ENCODE data around the gene SUN1.
"Not testable (repeated sequence)": the region's sequence is repeated elsewhere in the genome, so short reads cannot be mapped to it uniquely, and the experiment has no call there.

Gene SUN1

GRCh38 chr7:847728-848127 is 15.5 kb downstream of the SUN1 start:
- not testable (repeated sequence) for H3K9me3 ChIP-seq (ENCODE audit: control insufficient read depth, low read length); H3K27me3 ChIP-seq (replicated peaks; ENCODE audit: control insufficient read depth, insufficient read depth, low read length); H3K4me3 ChIP-seq (ENCODE audit: low read length); H3K4me1 ChIP-seq (ENCODE audit: control insufficient read depth, insufficient read depth, low read length); H3K9ac ChIP-seq (ENCODE audit: low read length); DNase-seq (ENCODE audit: low read depth)
- peaks cover 45% of the 10 kb centered on the region for H3K36me3 ChIP-seq (ENCODE audit: control insufficient read depth, insufficient read depth, low read length, severe bottlenecking)

GRCh38 chr7:849145-849544 is 16.9 kb downstream of the SUN1 start:
- no peak for DNase-seq (ENCODE audit: low read depth)
- peaks cover 45% of the 10 kb centered on the region for H3K36me3 ChIP-seq (ENCODE audit: control insufficient read depth, insufficient read depth, low read length, severe bottlenecking)
- H3K4me1 ChIP-seq (ENCODE audit: control insufficient read depth, insufficient read depth, low read length) = no peaks in the 10 kb centered on the region
- no peaks in the 10 kb centered on the region for H3K27me3 ChIP-seq (replicated peaks; ENCODE audit: control insufficient read depth, insufficient read depth, low read length)
- no peak overlapping the region for H3K9ac ChIP-seq (ENCODE audit: low read length)
- no peaks in the 10 kb centered on the region for H3K9me3 ChIP-seq (ENCODE audit: control insufficient read depth, low read length)
- H3K4me3 ChIP-seq (ENCODE audit: low read length) = no peak overlapping the region

- no peaks in the 10 kb centered on the region for H3K27me3 ChIP-seq (replicated peaks; ENCODE audit: control insufficient read depth, insufficient read depth, low read length)
- H3K9ac ChIP-seq (ENCODE audit: low read length) = no peak overlapping the region
- H3K36me3 ChIP-seq (ENCODE audit: control insufficient read depth, insufficient read depth, low read length, severe bottlenecking) = peaks cover 45% of the 10 kb centered on the region
- no peak overlapping the region for H3K4me3 ChIP-seq (ENCODE audit: low read length)
- DNase-seq (ENCODE audit: low read depth) = no peak
- H3K9me3 ChIP-seq (ENCODE audit: control insufficient read depth, low read length) = no peaks in the 10 kb centered on the region
- no peaks in the 10 kb centered on the region for H3K4me1 ChIP-seq (ENCODE audit: control insufficient read depth, insufficient read depth, low read length)
These were observed 17.5 kb downstream of the SUN1 start for GRCh38 chr7:849781-850180.

- Histone ChIP-seq H3K9me3 (ENCODE audit: control insufficient read depth, low read length) (no peaks in the 10 kb centered on the region), H3K4me1 (ENCODE audit: control insufficient read depth, insufficient read depth, low read length) (peaks cover 3% of the 10 kb centered on the region), H3K36me3 (ENCODE audit: control insufficient read depth, insufficient read depth, low read length, severe bottlenecking) (peaks cover 50% of the 10 kb centered on the region), H3K4me3 (ENCODE audit: low read length) (no peak overlapping the region), H3K27me3 (replicated peaks; ENCODE audit: control insufficient read depth, insufficient read depth, low read length) (no peaks in the 10 kb centered on the region), H3K9ac (ENCODE audit: low read length) (no peak overlapping the region)
- no peak for DNase-seq (ENCODE audit: low read depth)
These were observed 18.9 kb downstream of the SUN1 start for GRCh38 chr7:851204-851603.

GRCh38 chr7:853366-854117 is 21.3 kb downstream of the SUN1 start:
- Histone ChIP-seq H3K4me3 (ENCODE audit: low read length) (no peak overlapping the region), H3K9ac (ENCODE audit: low read length) (no peak overlapping the region), H3K9me3 (ENCODE audit: control insufficient read depth, low read length) (no peaks in the 10 kb centered on the region), H3K4me1 (ENCODE audit: control insufficient read depth, insufficient read depth, low read length) (peaks cover 3% of the 10 kb centered on the region), H3K36me3 (ENCODE audit: control insufficient read depth, insufficient read depth, low read length, severe bottlenecking) (peaks cover 73% of the 10 kb centered on the region), H3K27me3 (replicated peaks; ENCODE audit: control insufficient read depth, insufficient read depth, low read length) (no peaks in the 10 kb centered on the region)
- DNase-seq (ENCODE audit: low read depth) = no peak

- Histone ChIP-seq H3K4me3 (ENCODE audit: low read length) (no peak overlapping the region), H3K27me3 (replicated peaks; ENCODE audit: control insufficient read depth, insufficient read depth, low read length) (no peaks in the 10 kb centered on the region), H3K36me3 (ENCODE audit: control insufficient read depth, insufficient read depth, low read length, severe bottlenecking) (peaks cover 73% of the 10 kb centered on the region), H3K4me1 (ENCODE audit: control insufficient read depth, insufficient read depth, low read length) (peaks cover 3% of the 10 kb centered on the region), H3K9ac (ENCODE audit: low read length) (no peak overlapping the region), H3K9me3 (ENCODE audit: control insufficient read depth, low read length) (no peaks in the 10 kb centered on the region)
- no peak for DNase-seq (ENCODE audit: low read depth)
These were observed 22.0 kb downstream of the SUN1 start for GRCh38 chr7:854118-854775.

- Histone ChIP-seq H3K27me3 (replicated peaks; ENCODE audit: control insufficient read depth, insufficient read depth, low read length) (no peaks in the 10 kb centered on the region), H3K9me3 (ENCODE audit: control insufficient read depth, low read length) (no peaks in the 10 kb centered on the region), H3K4me1 (ENCODE audit: control insufficient read depth, insufficient read depth, low read length) (peaks cover 3% of the 10 kb centered on the region), H3K4me3 (ENCODE audit: low read length) (no peak overlapping the region), H3K36me3 (ENCODE audit: control insufficient read depth, insufficient read depth, low read length, severe bottlenecking) (peaks cover 81% of the 10 kb centered on the region), H3K9ac (ENCODE audit: low read length) (no peak overlapping the region)
- no peak for DNase-seq (ENCODE audit: low read depth)
These were observed 23.6 kb downstream of the SUN1 start for GRCh38 chr7:855686-856369.

- H3K9ac ChIP-seq (ENCODE audit: low read length) = no peak overlapping the region
- H3K27me3 ChIP-seq (replicated peaks; ENCODE audit: control insufficient read depth, insufficient read depth, low read length) = no peaks in the 10 kb centered on the region
- DNase-seq (ENCODE audit: low read depth) = no peak
- H3K4me1 ChIP-seq (ENCODE audit: control insufficient read depth, insufficient read depth, low read length) = peaks cover 3% of the 10 kb centered on the region
- H3K36me3 ChIP-seq (ENCODE audit: control insufficient read depth, insufficient read depth, low read length, severe bottlenecking) = peaks cover 88% of the 10 kb centered on the region
- H3K9me3 ChIP-seq (ENCODE audit: control insufficient read depth, low read length) = no peaks in the 10 kb centered on the region
- H3K4me3 ChIP-seq (ENCODE audit: low read length) = no peak overlapping the region
These were observed 24.3 kb downstream of the SUN1 start for GRCh38 chr7:856444-857095.

GRCh38 chr7:857661-858060 is 25.4 kb downstream of the SUN1 start:
- Histone ChIP-seq H3K9me3 (ENCODE audit: control insufficient read depth, low read length) (no peaks in the 10 kb centered on the region), H3K4me1 (ENCODE audit: control insufficient read depth, insufficient read depth, low read length) (peaks cover 3% of the 10 kb centered on the region), H3K36me3 (ENCODE audit: control insufficient read depth, insufficient read depth, low read length, severe bottlenecking) (peaks cover 91% of the 10 kb centered on the region), H3K9ac (ENCODE audit: low read length) (no peak overlapping the region), H3K27me3 (replicated peaks; ENCODE audit: control insufficient read depth, insufficient read depth, low read length) (no peaks in the 10 kb centered on the region), H3K4me3 (ENCODE audit: low read length) (no peak overlapping the region)
- DNase-seq (ENCODE audit: low read depth) = no peak

- no peak overlapping the region for H3K4me3 ChIP-seq (ENCODE audit: low read length)
- H3K4me1 ChIP-seq (ENCODE audit: control insufficient read depth, insufficient read depth, low read length) = peaks cover 3% of the 10 kb centered on the region
- no peaks in the 10 kb centered on the region for H3K9me3 ChIP-seq (ENCODE audit: control insufficient read depth, low read length)
- H3K36me3 ChIP-seq (ENCODE audit: control insufficient read depth, insufficient read depth, low read length, severe bottlenecking) = peaks cover 81% of the 10 kb centered on the region
- no peak overlapping the region for H3K9ac ChIP-seq (ENCODE audit: low read length)
- DNase-seq (ENCODE audit: low read depth) = no peak
- no peaks in the 10 kb centered on the region for H3K27me3 ChIP-seq (replicated peaks; ENCODE audit: control insufficient read depth, insufficient read depth, low read length)
These were observed 27.2 kb downstream of the SUN1 start for GRCh38 chr7:859359-860030.

- no peak for DNase-seq (ENCODE audit: low read depth)
- Histone ChIP-seq H3K36me3 (ENCODE audit: control insufficient read depth, insufficient read depth, low read length, severe bottlenecking) (peaks cover 75% of the 10 kb centered on the region), H3K27me3 (replicated peaks; ENCODE audit: control insufficient read depth, insufficient read depth, low read length) (no peaks in the 10 kb centered on the region), H3K9me3 (ENCODE audit: control insufficient read depth, low read length) (no peaks in the 10 kb centered on the region), H3K9ac (ENCODE audit: low read length) (no peak overlapping the region), H3K4me1 (ENCODE audit: control insufficient read depth, insufficient read depth, low read length) (no peaks in the 10 kb centered on the region), H3K4me3 (ENCODE audit: low read length) (no peak overlapping the region)
These were observed 27.9 kb downstream of the SUN1 start for GRCh38 chr7:860149-860548.
